ENCODE measurements around the gene MPPED2.

Gene MPPED2

DNA sequence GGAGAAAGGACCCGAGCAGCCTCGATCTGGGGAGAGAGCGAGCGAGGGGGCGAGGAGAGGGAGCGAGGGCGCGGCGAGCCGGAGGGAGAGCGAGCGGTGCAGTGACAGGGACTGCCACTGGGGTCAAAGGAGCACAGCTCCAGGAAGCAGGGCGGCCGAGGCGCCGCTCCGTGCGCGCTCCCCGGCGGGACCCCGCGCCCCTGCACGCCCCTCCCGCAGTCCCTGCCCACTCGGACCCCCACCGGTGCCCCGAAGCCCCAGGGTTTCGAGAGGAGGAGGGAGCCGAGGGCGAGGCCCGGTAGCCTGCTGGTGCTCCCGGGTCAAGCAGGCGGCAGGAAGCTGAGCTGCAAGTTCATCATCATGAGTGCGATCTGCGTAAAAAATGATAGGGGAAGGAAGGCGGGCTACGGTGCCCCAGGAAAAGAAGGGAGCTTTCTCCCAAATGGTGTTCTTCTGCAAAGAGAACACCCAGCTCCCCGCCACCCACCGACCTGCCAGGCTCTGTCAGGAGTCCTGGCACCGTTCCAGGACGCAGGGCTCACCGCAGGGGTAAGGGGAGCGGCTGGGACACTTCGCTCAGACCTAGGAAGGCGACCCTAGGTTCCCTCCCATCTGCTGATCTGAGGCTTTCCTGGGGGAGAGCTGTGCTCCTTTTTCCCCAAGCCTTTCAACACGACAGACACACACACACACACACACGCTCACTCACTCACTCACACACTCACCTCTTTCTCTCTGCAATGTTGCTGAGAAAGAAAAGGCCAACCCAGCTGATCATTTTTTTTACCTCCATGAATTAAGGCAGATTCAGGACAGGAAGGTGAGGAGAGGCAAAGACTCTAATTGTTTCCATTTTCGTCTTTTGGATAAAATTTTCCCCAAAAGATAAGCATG is at the start of gene MPPED2:
Gene MPPED2, minus strand, starts transcription at position 103 of the 894 bp plus-strand sequence. CDS start 5,980 bp downstream, outside the sequence.
- DNase-seq = no peak

DNA sequence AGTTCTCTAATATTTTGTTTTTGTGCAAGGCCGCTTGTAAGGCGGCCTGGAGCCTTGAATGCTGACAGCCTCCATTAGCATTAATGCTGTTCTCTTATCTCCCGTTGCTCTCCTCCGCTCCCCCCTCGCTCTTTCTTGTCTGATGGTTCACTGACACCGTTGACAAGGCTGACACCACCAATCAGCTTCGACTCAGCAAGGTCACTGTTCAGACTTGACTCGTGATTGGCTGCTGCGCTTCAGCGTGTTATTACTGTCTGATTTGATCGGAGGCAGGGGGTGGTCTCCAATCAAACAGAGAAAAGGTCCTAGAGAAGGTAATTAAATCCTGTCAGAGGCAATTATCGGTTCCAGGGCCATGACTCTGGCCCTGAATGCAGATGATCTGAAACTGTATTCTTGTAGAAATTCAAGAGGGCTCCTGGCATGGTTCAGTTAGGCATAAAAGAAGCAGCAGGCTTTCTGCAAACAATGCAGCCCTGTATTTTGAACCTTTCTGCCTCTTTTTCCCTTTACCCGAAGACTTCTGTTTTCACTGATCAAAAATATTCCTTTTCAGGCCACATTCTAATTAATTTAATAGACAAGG is 49.3 kb upstream of the MPPED2 start:
- DNase-seq = no peak

DNA sequence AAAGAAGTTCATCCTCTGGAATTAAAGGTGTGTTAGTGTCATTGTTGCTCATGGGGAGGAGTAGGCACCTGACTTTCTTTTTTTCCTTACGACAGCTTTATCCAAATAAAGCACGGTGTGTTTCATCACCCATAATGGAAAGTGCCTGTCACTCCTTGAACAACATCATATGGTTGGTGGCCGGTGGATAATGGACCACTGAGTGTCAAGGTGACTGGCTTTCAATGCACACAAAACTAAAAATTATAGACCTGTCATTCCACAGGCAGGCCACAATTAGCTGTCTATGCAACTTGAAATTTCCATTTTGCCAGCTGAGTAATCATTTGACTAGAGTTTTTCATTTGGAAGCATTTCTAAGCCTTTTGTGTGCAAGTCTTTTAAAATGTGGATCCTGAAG is 45.0 kb upstream of the MPPED2 start:
- no peak for DNase-seq

DNA sequence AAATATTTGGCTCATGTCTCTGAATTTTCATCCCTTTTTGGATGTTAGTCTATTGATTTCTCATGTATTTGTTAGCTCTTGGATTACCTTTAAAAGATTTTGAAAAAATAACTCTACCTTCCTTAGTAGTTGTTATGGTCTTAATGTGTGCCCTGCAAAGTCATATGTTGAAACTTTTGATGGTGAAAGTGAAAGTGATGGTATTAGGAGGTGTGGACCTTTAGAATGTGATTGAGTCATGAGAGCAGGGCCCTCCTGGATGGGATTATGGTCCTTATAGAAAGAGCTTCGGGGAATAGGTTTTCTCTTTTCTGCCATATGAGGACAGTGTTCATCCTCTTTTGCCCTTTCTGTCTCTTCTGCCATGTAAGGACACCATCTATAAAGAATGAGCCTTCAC is 33.6 kb upstream of the MPPED2 start:
- DNase-seq = no peak

DNA sequence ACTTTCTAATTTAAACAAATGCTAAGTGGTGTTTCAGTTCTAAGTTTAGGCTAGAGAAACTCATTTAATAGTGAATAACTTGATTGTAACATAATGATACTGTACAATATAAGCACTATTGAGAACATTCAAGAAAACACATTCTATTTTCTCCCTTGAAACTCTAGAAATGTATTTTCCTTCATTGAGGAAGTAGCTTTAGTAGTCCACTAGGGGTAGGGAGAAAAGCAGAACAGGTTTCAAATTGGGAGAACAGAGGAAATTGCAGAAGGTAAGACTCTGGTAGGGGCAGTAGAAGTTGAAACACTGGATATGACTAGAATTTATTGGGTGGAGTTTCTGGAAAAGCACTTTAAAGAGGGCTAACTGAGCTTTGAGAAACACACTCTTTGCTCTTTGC is 31.6 kb upstream of the MPPED2 start:
- no peak for DNase-seq

DNA sequence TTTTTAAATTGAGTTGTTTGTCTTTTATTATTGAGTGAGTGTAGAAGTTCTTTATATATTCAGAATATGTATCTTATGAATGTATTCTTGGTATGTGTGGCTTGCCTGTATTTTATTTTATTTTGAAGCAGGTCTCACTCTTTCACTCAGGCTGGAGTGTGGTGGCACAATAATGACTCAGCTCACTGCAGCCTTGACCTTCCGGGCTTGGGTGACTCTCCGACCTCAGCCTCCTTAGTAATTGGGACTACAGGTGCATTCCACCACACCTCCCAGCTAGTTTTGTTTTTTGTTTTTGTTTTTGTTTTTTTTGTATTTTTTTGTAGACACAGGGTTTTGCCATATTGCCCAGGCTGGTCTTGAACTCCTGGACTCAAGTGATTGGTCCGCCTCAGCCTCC is 24.5 kb upstream of the MPPED2 start:
- no peak for DNase-seq

DNA sequence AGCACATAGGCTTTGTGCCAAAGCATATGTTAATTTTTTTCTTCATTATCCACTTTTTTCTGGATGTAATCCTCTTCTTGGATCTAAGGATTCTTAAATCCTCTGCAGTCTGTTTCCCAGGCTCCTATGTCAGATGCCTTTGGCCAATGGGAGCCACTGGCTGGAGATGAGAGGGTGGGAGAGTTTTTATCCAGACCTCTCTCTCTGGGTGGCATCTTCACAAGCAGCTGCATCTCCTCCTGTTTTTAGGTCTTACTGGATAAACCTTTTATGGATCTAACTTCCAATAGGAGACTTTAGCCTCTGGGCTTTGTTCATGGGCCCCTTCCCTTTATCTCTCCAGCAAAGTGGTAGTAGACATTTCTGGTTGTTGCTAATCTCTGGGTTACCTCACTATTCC is 22.4 kb upstream of the MPPED2 start:
- DNase-seq = no peak

GRCh38 chr11:30605036-30605605 is 19.0 kb upstream of the MPPED2 start:
- DNase-seq = no peak

DNA sequence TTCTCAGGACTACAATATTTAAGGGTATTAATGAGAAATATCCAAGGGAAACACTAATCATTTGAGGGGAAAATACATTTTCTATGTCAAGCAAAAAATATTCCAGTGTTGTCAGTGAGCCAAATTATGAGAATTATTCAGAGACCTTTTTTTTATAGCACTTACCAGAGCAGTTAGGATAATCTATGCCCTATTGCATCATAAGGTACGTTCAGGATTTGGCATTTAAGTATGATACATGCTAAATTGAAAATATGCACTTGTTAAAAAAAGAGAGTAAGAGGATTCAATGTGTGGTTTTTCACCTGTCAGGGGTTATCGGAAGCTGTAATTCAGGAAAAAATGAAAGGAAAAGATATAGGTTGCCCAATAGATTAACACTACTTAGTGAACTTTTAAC is 17.2 kb upstream of the MPPED2 start:
- DNase-seq = no peak

DNA sequence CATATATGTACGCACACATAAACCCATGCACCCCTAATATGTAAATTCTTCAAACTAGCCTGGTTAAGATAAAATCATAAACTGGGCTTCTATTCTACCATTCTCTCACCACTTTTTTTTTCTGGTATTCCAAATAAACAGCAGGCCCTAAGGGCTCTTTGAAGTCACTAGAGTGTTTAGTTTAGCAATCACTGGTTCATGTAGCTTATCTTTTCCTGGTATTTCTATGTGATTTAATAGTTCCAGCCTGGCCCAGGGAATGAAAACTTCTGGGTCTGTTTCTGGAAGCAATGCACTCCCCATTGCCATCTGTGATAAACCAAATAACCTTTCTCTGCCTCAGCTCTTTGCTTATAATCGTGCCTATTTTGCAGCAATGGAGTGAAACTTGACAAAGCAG is 10.7 kb upstream of the MPPED2 start:
- no peak for DNase-seq

GRCh38 chr11:30595934-30596333 is 9.8 kb upstream of the MPPED2 start:
- no peak for DNase-seq

- DNase-seq = no peak
Observed at GRCh38 chr11:30594646-30595411, 8.7 kb upstream of the MPPED2 start.

DNA sequence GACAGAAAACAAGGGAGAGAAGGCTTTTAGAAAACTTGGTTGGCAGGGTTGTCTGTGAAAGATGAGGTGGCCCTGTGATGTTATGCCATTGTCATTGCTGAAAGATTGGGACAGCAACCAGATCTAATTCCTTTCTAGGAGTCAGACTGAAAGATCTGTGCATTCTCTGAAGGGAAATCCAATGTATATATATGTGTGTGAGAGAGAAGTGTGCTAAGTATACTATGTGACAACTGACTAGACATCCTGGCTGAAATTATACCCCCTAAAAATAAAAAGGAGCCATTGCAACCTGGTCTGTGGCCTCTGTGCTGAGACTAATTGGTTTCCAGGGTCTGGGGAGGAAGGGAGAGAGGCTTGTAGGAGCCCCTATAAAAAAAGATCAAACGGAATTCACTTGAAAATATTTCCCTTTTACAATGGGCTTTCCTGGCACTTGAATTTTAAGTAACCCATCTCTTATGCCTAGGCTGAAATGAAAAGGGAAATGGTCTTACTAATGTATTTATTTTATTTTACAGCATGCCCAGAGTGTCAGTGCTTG is 1.2 kb upstream of the MPPED2 start:
- no peak for DNase-seq

GRCh38 chr11:30585892-30586250 is 282 bp downstream of the MPPED2 start:
- no peak for DNase-seq

- no peak for DNase-seq
Observed at GRCh38 chr11:30585125-30585891, 845 bp downstream of the MPPED2 start.

DNA sequence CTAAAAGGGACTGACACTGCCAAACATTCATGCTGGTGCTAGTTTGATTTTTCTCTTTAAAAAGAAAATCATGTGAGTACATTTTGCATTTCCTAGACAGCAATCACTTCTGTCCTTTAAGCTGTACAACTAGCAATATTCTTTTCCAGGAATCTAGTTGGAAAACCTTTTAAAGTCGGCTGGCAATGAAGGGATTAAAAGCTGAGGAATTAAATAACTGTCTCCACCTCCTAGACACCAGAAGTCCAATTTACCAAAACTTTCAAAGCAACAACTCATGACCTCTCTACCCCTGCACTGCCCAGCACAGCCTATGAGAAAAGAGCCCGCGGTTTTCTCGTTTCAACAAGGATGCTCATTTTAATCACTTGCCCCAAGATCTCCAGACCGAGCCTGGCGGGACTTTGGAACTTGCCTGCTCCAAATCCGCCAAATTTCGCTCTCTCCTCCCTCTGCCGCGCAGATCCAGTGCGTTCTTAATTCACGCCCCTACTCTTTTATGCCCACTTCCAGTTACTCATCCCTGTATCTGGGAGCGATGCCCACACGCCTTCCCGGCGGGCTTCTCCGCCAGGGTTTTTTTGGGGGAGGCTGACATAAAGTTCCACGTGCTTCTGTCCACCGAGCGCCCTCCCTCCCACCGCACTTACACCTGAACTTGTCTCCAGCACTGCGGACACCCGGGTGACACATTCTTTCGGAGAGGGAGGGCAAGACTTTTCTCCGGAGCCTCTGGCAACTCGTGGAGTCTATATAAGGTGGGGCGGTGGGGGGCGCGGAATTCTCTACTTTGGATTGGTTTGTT is 2.5 kb downstream of the MPPED2 start:
- no peak for DNase-seq

DNA sequence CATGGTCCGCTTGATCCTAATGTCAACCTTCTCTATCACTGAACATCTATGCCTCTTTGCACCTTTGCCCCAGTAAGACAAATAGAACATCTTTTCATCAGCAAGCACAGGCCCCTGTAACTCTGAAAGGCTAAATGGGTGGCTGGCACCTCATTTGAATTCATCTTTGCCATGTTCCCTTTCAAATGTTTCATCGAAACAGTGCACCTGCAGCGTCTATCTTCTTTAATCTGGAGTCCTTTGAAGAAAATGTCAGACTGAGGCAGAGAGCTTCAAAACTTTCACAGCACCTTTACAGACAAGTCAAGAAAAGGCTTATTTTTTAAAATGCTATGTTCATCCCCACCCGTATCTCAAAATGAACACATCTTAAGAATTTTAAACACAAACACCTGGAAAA is 3.4 kb downstream of the MPPED2 start:
- no peak for DNase-seq

- DNase-seq = no peak
Observed at GRCh38 chr11:30581675-30582074, 4.5 kb downstream of the MPPED2 start.

DNA sequence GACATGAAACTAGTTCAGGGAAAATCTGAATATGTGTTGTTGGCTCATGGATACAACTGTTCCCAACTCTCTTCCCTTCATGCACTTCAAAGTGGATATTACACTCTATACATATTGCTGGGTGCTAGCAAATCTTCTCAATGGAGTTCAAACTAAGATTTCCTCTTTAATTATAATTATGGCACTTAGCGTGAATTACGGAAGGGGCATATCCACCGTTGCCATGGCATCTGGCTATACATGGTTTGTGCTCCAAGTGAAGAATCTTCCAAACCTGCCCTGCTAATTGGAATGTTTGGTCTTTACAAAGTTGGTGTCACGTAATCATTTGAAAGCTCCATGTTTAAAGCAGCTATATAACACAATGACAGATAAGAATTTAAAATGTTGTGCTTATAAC is 5.6 kb downstream of the MPPED2 start:
- no peak for DNase-seq

DNA sequence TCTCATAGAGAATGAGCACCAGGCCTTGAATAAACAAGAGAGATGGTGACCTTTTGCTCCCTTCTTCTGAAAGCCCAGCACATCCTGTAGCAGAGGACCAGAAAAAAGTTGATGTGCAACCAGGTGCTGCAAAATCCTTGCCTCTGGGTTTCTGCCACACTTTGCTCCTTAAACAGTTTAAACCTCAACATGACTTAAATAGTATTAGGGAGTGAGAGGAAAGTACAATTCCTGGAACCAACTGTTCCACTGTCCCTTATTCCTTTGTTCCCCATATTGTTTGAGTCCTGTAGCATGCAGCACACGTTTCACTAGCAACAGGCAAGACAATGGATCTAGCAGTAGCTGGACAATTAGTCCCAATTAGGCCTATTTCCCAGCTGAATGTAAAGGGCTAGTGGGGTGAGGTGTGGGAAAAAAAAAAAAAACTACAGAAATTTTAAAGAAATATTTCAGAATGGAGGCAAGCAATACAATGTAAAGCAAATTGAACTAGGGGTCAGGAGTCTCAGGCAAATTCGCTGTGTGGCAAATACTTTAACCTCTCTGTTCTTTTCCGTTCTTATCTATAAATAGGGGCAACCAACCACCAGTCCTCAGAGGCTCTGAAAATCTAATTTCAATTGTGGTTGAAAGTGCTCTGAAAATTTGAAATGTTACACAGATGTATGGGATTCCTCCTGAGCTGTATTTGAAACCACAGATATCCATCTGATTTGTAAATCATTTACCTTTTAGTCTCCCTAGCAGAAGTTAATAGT is 6.6 kb downstream of the MPPED2 start:
- DNase-seq = no peak

DNA sequence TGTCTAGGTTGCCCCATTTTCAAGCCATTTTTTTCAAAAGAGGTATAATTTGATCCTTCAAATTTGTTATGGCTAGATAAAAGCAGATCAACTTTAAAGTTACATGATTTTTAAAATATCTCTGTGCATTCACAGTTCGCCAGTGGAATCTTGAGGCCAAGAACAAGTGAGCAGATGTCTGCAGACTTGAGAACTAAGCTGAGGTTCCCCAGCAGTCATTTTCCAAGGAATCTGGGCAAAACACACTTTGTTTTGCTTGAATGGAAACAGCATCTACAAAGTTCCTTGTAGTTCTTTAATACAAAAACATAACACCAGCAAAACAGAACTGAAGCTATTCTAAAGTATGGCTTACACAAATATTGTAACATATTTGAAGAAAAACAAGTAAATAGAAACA is 7.7 kb downstream of the MPPED2 start:
- no peak for DNase-seq

All from activated naive CD4-positive, alpha-beta T cell treated with anti-CD3 and anti-CD28 coated beads, Interleukin-2, amount 50 U/mL, for 16 hours (primary cell).